HepG2 (cell line): Measurements from ENCODE around the gene HAX1. TPM values are rescaled to one million over a fixed set of nuclear protein-coding genes. Genes with fewer than 3 reads are reported as not detected.

Source experiments
- AKAP8 ChIP-seq: sonication (generic); formaldehyde crosslinking; IDR thresholded peaks from 2 replicates; pipeline ENCODE4 v1.5.1; 2020; ENCODE audit warnings: mild to moderate bottlenecking, missing genetic modification reagents
- ARNTL ChIP-seq: sonication (generic); formaldehyde crosslinking; IDR thresholded peaks from 2 replicates; pipeline ENCODE4 v1.4.0; 2020; ENCODE audit warnings: mild to moderate bottlenecking, missing genetic modification reagents
- ATF2 ChIP-seq: sonication (generic); formaldehyde crosslinking; IDR thresholded peaks from 2 replicates; pipeline ENCODE4 v1.4.0; 2020; ENCODE audit warnings: missing genetic modification reagents
- FIP1L1 ChIP-seq: fragments of 200-400 bp; formaldehyde crosslinking; IDR thresholded peaks from 2 replicates; pipeline ENCODE4 v1.6.1; 2018; ENCODE audit warnings: low read depth, mild to moderate bottlenecking, low read length, moderate library complexity, borderline replicate concordance; ENCODE audit not compliant: insufficient read depth
- GMEB2 ChIP-seq: IDR thresholded peaks from 2 replicates; pipeline ENCODE4 v1.6.1; 2016; ENCODE audit warnings: missing biosample characterization, missing genetic modification reagents, low read depth
- GPN1 ChIP-seq: sonication (generic); formaldehyde crosslinking; IDR thresholded peaks from 2 replicates; pipeline ENCODE4 v1.5.1; 2020; ENCODE audit warnings: missing genetic modification reagents, borderline replicate concordance
- MEF2D ChIP-seq: sonication (generic); formaldehyde crosslinking; IDR thresholded peaks from 2 replicates; pipeline ENCODE4 v1.5.1; 2020; ENCODE audit warnings: mild to moderate bottlenecking, missing genetic modification reagents
- MNT ChIP-seq: fragments of 450-650 bp; IDR thresholded peaks from 2 replicates; pipeline ENCODE4 v1.6.1; 2016
- PITX1 ChIP-seq: sonication (generic); formaldehyde crosslinking; IDR thresholded peaks from 2 replicates; pipeline ENCODE4 v1.5.1; 2020; ENCODE audit warnings: mild to moderate bottlenecking, missing genetic modification reagents
- RBM39 ChIP-seq: fragments of 200-400 bp; formaldehyde crosslinking; IDR thresholded peaks from one replicate; pipeline ENCODE4 v1.6.1; 2018; ENCODE audit warnings: antibody characterized with exemption, mild to moderate bottlenecking, low read depth, low read length; ENCODE audit not compliant: poor library complexity, severe bottlenecking
- SOX6 ChIP-seq, 2 experiments: fragments of 450-650 bp in 1 of 2; sonication (generic) in 1 of 2; formaldehyde crosslinking in 1 of 2; IDR thresholded peaks; 2 replicates each; pipeline versions ENCODE4 v1.4.0 to v1.6.1; 2017 to 2020; ENCODE audit warnings: antibody characterized with exemption in 1 of 2, mild to moderate bottlenecking in 1 of 2, missing genetic modification reagents in 1 of 2
- ZC3H13 ChIP-seq: sonication (generic); formaldehyde crosslinking; IDR thresholded peaks from 2 replicates; pipeline ENCODE4 v1.8.1; 2023; ENCODE audit warnings: mild to moderate bottlenecking, missing genetic modification reagents, moderate library complexity
- ZMYM4 ChIP-seq: sonication (generic); formaldehyde crosslinking; IDR thresholded peaks from 2 replicates; pipeline ENCODE4 v1.8.1; 2023; ENCODE audit warnings: mild to moderate bottlenecking, missing genetic modification reagents
- ZNF230 ChIP-seq: sonication (generic); formaldehyde crosslinking; IDR thresholded peaks from 2 replicates; pipeline ENCODE4 v1.4.0; 2020; ENCODE audit warnings: mild to moderate bottlenecking, missing genetic modification reagents
- ZNF251 ChIP-seq: sonication (generic); formaldehyde crosslinking; IDR thresholded peaks from 2 replicates; pipeline ENCODE4 v1.9.0; 2021; ENCODE audit warnings: mild to moderate bottlenecking, missing genetic modification reagents
- ZNF260 ChIP-seq: sonication (generic); formaldehyde crosslinking; IDR thresholded peaks from 2 replicates; pipeline ENCODE4 v1.4.0; 2020; ENCODE audit warnings: missing genetic modification reagents, low read depth, mild to moderate bottlenecking, borderline replicate concordance
- ZNF552 ChIP-seq: sonication (generic); formaldehyde crosslinking; IDR thresholded peaks from 2 replicates; pipeline ENCODE4 v1.9.0; 2022; ENCODE audit warnings: missing genetic modification reagents, mild to moderate bottlenecking, borderline replicate concordance
- ZNF556 ChIP-seq: sonication (generic); formaldehyde crosslinking; IDR thresholded peaks from 2 replicates; pipeline ENCODE4 v1.4.0; 2020; ENCODE audit warnings: mild to moderate bottlenecking, missing genetic modification reagents, borderline replicate concordance
- ZUFSP ChIP-seq: sonication (generic); formaldehyde crosslinking; IDR thresholded peaks from 2 replicates; pipeline ENCODE4 v1.9.0; 2021; ENCODE audit warnings: missing genetic modification reagents, mild to moderate bottlenecking, borderline replicate concordance
- polyA plus RNA-seq, 8 experiments: library from polyadenylated mRNA; depleted of rRNA in 3 of 8; stranded (reverse) in 7 of 8; unstranded in 1 of 8; fragments of >200 nt; fragmentation: Illumina TruSeq in 4 of 8; extraction: Trizol in 4 of 8; gene quantifications; 2 replicates each; pipeline versions ENCODE4 v1.2.1 to v1.2.3, GENCODE V29; 2011 to 2016; ENCODE audit warnings: low read depth in 4 of 8, missing spikeins in 1 of 8, mixed read lengths in 1 of 8; ENCODE audit not compliant: insufficient read depth in 1 of 8
- total RNA-seq, 5 experiments: library from RNA; depleted of rRNA; stranded (reverse); fragments of >200 nt; fragmentation: Illumina TruSeq; extraction: Trizol; gene quantifications; 2 replicates each; pipeline ENCODE4 v1.2.3, GENCODE V29; 2016; ENCODE audit warnings: low read depth in 1 of 5

HAX1 gene
- total and polyA plus RNA-seq, 2 of the 13 experiments (the other 11 are each of a cell fraction or from before 2014, with no cell fraction given): 89.2 to 128 TPM

GRCh38 chr1:154272217-154272998 is at the start of gene HAX1 (continued):
- TF ChIP-seq ZUFSP (CRISPR knock-in tag) (no peak), PITX1 (CRISPR knock-in tag) (peak; percentile 89), GPN1 (no peak), RBM39 (peak; percentile 84), GMEB2 (CRISPR knock-in tag) (peak; percentile 84), ZC3H13 (CRISPR knock-in tag) (peak; percentile 71; the same call in 1 of the 2 replicates), ZNF556 (peak; percentile 67; the same call in 1 of the 2 replicates), ARNTL (CRISPR knock-in tag) (0 out of 2 replicates have a peak, but pooled peaks have one; percentile 38), ATF2 (CRISPR knock-in tag) (peak; percentile 72), FIP1L1 (peak; percentile 71; the same call in 1 of the 2 replicates), ZNF251 (CRISPR knock-in tag) (0 out of 2 replicates have a peak, but pooled peaks have one; percentile 55), MEF2D (CRISPR knock-in tag) (peak; percentile 33; the same call in 1 of the 2 replicates), AKAP8 (CRISPR knock-in tag) (0 out of 2 replicates have a peak, but pooled peaks have one; percentile 60), MNT (no peak), ZMYM4 (CRISPR knock-in tag) (peak; percentile 74), ZNF552 (no peak), SOX6 (IDR thresholded peaks at IDR 0.05) (no peak), SOX6 (CRISPR knock-in tag; IDR thresholded peaks at IDR 0.05) (peak; percentile 80), ZNF260 (CRISPR knock-in tag) (no peak), ZNF230 (CRISPR knock-in tag) (peak; percentile 61; the same call in 1 of the 2 replicates)
